ENCODE results near the gene EPHB6.

EPHB6 gene

GRCh38 chr7:142851269-142851668 is 3.6 kb upstream of the EPHB6 start:
- DNase-seq (ENCODE audit: low read depth), result no peak
- TF ChIP-seq, protein P1, sequence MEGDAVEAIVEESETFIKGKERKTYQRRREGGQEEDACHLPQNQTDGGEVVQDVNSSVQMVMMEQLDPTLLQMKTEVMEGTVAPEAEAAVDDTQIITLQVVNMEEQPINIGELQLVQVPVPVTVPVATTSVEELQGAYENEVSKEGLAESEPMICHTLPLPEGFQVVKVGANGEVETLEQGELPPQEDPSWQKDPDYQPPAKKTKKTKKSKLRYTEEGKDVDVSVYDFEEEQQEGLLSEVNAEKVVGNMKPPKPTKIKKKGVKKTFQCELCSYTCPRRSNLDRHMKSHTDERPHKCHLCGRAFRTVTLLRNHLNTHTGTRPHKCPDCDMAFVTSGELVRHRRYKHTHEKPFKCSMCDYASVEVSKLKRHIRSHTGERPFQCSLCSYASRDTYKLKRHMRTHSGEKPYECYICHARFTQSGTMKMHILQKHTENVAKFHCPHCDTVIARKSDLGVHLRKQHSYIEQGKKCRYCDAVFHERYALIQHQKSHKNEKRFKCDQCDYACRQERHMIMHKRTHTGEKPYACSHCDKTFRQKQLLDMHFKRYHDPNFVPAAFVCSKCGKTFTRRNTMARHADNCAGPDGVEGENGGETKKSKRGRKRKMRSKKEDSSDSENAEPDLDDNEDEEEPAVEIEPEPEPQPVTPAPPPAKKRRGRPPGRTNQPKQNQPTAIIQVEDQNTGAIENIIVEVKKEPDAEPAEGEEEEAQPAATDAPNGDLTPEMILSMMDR (IDR thresholded peaks at IDR 0.05; ENCODE audit: insufficient read depth, low read depth, low read length, missing control alignments), result no peak
- H3K4me3 ChIP-seq (ENCODE audit: low read depth, low read length), result no peak overlapping the region

- DNase-seq (ENCODE audit: low read depth), result no peak
- TF ChIP-seq, protein P1 (IDR thresholded peaks at IDR 0.05; ENCODE audit: insufficient read depth, low read depth, low read length, missing control alignments), result no peak
Observed at GRCh38 chr7:142851919-142852318, 3.0 kb upstream of the EPHB6 start.

DNA sequence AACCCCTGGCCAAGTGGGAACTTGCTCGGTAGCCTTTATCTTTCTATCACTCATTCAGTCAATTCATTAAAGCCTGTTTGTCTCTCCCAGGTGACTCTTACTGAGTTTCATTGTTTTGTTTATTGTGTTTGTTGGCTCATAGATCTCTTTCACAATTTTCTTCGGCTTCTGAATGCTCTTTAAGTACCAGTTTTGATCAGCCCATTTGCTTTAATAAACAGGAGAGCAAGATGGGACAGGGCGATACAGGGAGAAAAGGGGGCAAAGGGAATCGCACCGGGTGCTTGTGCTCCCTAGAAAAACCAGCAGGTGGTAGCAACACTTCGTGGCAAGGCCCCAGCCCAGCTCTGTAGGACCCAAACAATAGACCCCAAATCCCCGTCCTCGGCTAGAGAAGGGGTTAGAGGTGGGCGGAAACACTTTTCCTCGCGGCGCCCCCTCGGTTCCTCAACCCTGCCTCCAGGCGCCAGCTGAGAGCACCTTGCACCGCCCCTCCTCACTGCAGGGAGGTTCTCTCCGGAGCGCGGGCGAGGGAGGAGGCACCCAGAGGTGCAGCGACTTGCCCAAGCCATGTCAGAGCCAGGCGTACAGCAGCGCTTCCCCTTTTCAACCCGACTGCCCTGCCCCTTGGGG is 1.0 kb upstream of the EPHB6 start:
- TF ChIP-seq, protein P1 (IDR thresholded peaks at IDR 0.05; ENCODE audit: insufficient read depth, low read depth, low read length, missing control alignments), result peak; percentile 76
- H3K4me3 ChIP-seq (ENCODE audit: low read depth, low read length), result peak overlapping the region; percentile 67
- peak; percentile 73 for DNase-seq (ENCODE audit: low read depth)

More at GRCh38 chr7:142851919-142852318, 3.0 kb upstream of the EPHB6 start:
- H3K4me3 ChIP-seq (ENCODE audit: low read depth, low read length), result no peak overlapping the region

- peak overlapping the region; percentile 67 for H3K4me3 ChIP-seq (ENCODE audit: low read depth, low read length)
- TF ChIP-seq, protein P1 (IDR thresholded peaks at IDR 0.05; ENCODE audit: insufficient read depth, low read depth, low read length, missing control alignments), result no peak
Observed at GRCh38 chr7:142855114-142855743, 353 bp downstream of the EPHB6 start.

DNA sequence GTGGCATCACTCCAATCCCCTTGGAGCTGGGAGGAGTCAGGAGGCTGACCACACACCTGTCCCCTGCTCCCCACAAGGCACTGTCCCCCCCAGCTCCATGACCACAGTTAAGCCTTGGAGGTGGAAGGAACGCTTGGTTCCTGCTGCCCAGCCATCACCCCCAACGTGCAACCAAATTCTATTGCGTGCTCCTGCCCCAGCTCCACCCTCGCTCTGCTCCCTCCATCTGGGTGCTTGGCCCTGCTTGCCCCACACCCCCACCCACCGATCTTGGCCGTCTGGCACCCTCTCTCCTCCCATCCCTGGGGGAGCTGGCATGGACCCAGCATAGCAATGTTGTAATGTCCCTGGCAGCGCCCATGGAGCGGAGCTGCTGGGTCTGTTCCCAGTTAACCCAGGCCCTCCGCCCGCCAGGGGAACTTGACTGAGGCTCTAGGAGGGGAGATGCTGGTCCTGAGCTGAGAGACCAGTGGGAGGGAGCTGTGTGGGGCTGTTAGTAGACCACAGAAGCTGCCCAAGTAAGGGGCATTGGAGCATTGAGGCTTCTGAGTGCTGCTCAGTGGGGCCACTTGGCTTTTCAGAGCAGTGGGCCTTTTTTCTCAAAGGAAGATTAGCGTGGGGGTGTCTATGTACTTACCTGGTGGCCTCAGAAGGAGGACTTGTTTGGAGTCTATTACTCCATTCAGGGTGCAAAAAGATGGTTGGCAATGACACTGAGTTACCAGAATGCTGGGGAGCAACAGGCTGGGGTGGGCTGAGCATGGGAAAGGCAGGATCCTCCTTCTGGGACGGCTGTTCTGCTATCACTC is 1.1 kb downstream of the EPHB6 start:
- TF ChIP-seq, protein P1 (IDR thresholded peaks at IDR 0.05; ENCODE audit: insufficient read depth, low read depth, low read length, missing control alignments), result no peak
- no peak overlapping the region for H3K4me3 ChIP-seq (ENCODE audit: low read depth, low read length)
- no peak for DNase-seq (ENCODE audit: low read depth)

More at GRCh38 chr7:142855114-142855743, 353 bp downstream of the EPHB6 start:
- no peak for DNase-seq (ENCODE audit: low read depth)

DNA sequence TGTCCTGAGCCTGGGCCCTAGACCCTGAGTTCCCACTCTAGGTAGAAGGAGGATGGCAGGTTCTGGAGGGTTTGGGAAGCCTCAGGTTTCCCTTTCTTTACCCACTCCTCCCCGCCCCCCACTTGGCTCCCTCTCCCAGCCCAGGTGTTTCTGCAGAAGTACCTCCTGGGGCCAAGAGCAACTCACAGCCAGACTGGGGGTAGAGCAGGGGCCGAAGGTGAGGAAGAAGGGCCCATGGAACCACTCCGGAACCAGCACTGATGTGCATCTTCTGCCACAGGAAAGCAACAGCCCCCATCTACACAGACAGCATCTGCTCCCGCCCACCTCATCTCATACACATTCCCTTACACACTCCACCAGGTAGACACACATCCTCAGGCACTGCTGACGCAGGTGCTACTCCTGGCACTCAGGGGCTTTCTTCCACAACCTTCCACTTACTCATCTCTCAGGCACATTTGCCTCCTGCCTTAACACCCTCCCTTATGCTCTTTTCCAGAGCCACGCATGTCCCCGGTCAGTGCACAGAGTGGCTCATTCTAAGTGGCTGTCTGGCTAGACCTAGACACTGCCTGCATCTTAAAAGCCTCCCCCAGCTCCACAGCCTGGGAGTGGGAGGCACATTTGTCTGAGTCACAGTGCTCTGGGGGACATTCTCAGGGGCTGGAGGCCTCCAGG is 1.8 kb downstream of the EPHB6 start:
- no peak for DNase-seq (ENCODE audit: low read depth)
- H3K4me3 ChIP-seq (ENCODE audit: low read depth, low read length), result no peak overlapping the region
- TF ChIP-seq, protein P1 (IDR thresholded peaks at IDR 0.05; ENCODE audit: insufficient read depth, low read depth, low read length, missing control alignments), result no peak
